Retinal pigment epithelial cell (primary cell): ENCODE results near the gene ZGLP1.

Experiments
- DNase-seq: peaks from one replicate; pipeline ENCODE4 v3.0.0-alpha.2; 2010; ENCODE audit warnings: low read depth
- H3K4me3 ChIP-seq: 2 replicates; pipeline ENCODE4 v1.5.1; 2011; ENCODE audit warnings: mild to moderate bottlenecking, low read length, control low read depth, moderate library complexity
- TF ChIP-seq, protein P1 (sequence below): conservative IDR thresholded peaks from 2 replicates; pipeline ENCODE4 v1.5.1; 2011; ENCODE audit warnings: low read depth, low read length, control low read depth, inconsistent platforms

ZGLP1 gene

DNA sequence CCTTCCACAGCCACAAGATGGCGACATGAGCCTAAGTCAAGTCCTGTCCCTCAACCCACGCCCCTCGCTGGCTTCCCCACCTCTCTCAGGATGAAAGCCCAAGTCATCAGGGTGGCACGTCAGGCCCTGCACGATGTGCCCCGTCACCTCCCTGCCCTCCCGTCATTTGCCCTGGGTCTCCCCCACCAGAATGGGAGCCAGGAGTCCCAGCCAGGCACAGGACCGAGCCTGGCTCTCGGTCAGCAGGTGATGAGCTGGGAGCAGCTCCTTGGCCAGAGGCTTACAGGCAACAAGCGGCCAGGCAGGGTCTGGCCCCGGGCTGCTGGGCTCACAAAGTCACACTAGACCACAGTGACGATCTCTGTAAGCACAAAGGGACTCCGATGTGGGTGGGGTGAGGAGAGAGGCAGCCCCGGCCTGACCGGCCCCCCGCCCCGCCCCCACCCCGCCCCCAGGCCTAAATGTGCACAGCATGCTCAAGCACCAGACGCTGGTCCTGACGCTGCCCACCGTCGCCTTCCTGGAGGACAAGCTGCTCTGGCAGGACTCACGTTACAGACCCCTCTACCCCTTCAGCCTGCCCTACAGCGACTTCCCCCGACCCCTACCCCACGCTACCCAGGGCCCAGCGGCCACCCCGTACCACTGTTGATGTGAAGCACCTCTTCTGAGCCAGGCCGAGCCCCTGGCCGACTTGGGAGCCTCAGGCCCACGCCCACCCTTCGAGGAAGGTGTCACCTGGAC lies 50.3 kb downstream of the ZGLP1 start:
- TF ChIP-seq, protein P1, sequence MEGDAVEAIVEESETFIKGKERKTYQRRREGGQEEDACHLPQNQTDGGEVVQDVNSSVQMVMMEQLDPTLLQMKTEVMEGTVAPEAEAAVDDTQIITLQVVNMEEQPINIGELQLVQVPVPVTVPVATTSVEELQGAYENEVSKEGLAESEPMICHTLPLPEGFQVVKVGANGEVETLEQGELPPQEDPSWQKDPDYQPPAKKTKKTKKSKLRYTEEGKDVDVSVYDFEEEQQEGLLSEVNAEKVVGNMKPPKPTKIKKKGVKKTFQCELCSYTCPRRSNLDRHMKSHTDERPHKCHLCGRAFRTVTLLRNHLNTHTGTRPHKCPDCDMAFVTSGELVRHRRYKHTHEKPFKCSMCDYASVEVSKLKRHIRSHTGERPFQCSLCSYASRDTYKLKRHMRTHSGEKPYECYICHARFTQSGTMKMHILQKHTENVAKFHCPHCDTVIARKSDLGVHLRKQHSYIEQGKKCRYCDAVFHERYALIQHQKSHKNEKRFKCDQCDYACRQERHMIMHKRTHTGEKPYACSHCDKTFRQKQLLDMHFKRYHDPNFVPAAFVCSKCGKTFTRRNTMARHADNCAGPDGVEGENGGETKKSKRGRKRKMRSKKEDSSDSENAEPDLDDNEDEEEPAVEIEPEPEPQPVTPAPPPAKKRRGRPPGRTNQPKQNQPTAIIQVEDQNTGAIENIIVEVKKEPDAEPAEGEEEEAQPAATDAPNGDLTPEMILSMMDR = peak; percentile 77
- H3K4me3 ChIP-seq = no peak overlapping the region
- peak; percentile 40 for DNase-seq

DNA sequence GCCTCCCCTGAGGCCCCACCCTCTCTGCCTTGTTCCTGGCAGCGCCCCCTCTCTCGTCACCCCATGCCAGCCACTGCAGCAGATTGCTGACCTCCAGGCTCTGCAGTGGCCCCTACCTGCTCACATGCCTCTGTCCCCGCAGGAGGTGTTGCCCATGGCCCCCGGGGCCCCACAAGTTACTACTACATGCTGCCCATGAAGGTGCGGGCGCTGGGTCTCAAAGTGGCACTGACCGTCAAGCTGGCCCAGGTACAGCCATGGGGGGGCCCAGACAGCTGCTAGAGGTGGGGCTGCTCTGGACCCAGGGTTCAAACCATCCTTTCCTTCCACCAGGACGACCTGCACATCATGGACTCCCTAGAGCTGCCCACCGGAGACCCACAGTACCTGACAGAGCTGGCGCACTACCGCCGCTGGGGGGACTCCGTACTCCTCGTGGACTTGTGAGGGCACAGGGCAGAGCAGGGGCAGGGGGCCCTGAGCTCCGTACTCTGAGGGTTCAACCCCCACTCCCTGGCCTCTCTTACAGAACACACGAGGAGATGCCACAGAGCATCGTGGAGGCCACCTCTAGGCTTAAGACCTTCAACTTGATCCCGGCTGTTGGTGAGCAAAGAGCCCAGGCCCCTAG lies 51.4 kb downstream of the ZGLP1 start:
- TF ChIP-seq, protein P1 = no peak
- H3K4me3 ChIP-seq = no peak overlapping the region
- no peak for DNase-seq

DNA sequence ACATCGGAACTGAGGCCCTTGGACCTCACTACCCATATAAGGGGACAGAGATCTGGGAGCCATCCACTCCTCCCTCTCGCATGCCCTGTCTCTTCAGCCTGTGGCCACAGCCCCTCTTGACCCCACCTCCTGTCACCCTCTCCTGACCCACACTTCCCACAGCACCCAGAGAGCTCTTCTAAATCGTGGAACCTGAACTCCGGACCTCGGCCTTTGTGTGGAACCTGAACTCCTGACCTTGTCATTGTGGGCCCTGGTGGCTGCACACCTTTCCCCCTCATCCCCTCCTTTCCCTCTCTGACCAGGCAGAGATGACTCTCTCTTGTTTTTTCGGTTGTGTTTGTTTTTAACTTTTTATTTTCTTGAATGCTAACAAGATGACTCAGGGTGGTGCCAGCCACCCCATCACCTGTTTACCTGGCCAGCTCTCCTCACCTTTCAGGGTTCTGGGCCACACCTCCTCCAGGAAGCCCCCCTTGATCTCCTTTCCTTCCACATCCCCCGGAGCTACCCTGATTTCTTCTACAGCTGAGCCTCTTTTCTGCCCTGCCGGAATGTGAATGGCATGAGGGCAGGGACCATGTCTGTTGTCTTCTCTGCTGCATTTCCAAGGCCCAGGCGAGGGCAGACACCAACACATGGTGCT lies 52.5 kb downstream of the ZGLP1 start:
- TF ChIP-seq, protein P1 = no peak
- no peak for DNase-seq
- no peak overlapping the region for H3K4me3 ChIP-seq

DNA sequence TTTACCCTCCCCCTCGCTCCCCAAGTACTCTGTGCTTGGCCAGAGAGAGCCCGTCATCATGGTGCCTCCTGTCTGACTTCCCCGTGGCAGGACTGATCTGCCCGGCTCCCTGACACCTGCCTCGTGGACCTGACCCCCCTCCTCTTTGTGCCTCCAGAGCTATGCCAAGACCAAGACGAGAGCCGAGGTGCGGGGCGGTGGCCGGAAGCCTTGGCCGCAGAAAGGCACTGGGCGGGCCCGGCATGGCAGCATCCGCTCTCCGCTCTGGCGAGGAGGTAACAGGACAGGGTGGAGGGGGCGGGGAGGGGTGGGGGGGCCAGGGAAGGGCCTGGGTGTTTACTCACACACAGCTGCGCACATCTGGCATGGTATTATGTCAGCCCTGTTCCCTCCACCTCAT lies 53.1 kb downstream of the ZGLP1 start:
- TF ChIP-seq, protein P1 = no peak
- no peak for DNase-seq
- H3K4me3 ChIP-seq = no peak overlapping the region

DNA sequence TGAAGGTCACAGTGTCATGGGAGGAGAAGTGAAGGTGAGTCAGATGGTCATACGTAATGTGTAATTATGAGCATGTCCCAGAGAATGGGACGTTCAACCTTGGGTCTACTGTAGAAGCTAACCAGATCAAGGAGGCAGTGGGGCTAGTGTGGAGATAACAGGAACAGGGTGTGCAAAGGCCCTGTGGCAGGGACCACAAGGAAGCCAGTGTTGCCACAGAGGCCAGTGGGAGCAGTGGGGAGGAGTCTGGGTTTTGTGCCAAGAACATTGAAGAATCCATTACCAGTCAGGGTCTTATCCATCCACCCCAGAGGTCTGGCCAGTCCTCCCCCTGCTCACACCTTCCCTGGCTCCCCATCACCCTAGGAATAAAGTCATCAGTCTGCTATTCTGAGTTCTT lies 54.3 kb downstream of the ZGLP1 start:
- TF ChIP-seq, protein P1 = no peak
- DNase-seq = no peak
- H3K4me3 ChIP-seq = no peak overlapping the region
